ENCODE measurements around the gene TNFRSF12A. TPM values are rescaled to one million over a fixed set of nuclear protein-coding genes. Genes with fewer than 3 reads are reported as not detected.

The TNFRSF12A gene
- polyA plus RNA-seq, 1 donor = 6.7 TPM

- peak; percentile 78 for DNase-seq
These were observed 36.4 kb upstream of the TNFRSF12A start for GRCh38 chr16:2983706-2984136.

- DNase-seq = no peak
These were observed 34.7 kb upstream of the TNFRSF12A start for GRCh38 chr16:2985462-2985861.

- no peak for DNase-seq
These were observed 34.2 kb upstream of the TNFRSF12A start for GRCh38 chr16:2985893-2986355.

- DNase-seq = no peak
These were observed 33.5 kb upstream of the TNFRSF12A start for GRCh38 chr16:2986623-2987188.

GRCh38 chr16:2987286-2987685, 32.9 kb upstream of the TNFRSF12A start:
- DNase-seq = no peak

- no peak for DNase-seq
These were observed 32.3 kb upstream of the TNFRSF12A start for GRCh38 chr16:2987833-2988232.

- no peak for DNase-seq
These were observed 31.5 kb upstream of the TNFRSF12A start for GRCh38 chr16:2988590-2989099.

- DNase-seq = no peak
These were observed 29.3 kb upstream of the TNFRSF12A start for GRCh38 chr16:2990891-2991290.

- DNase-seq = no peak
These were observed 28.5 kb upstream of the TNFRSF12A start for GRCh38 chr16:2991566-2992261.

GRCh38 chr16:2992383-2993081, 27.6 kb upstream of the TNFRSF12A start:
- DNase-seq = no peak

- no peak for DNase-seq
These were observed 23.9 kb upstream of the TNFRSF12A start for GRCh38 chr16:2996298-2996697.

GRCh38 chr16:2999929-3000328, 20.2 kb upstream of the TNFRSF12A start:
- DNase-seq = no peak

GRCh38 chr16:3000540-3000939, 19.6 kb upstream of the TNFRSF12A start:
- DNase-seq = no peak

- no peak for DNase-seq
These were observed 18.9 kb upstream of the TNFRSF12A start for GRCh38 chr16:3001316-3001715.

GRCh38 chr16:3003582-3004270, 16.4 kb upstream of the TNFRSF12A start:
- DNase-seq = peak; percentile 96

- no peak for DNase-seq
These were observed 15.8 kb upstream of the TNFRSF12A start for GRCh38 chr16:3004319-3004718.

- DNase-seq = no peak
These were observed 15.3 kb upstream of the TNFRSF12A start for GRCh38 chr16:3004781-3005284.

GRCh38 chr16:3007059-3007956, 12.9 kb upstream of the TNFRSF12A start:
- DNase-seq = no peak

GRCh38 chr16:3007957-3008689, 12.0 kb upstream of the TNFRSF12A start:
- DNase-seq = no peak

- no peak for DNase-seq
These were observed 11.5 kb upstream of the TNFRSF12A start for GRCh38 chr16:3008690-3009037.
